SK-N-SH (cell line): ENCODE measurements around the gene TMEM123. TPM values are rescaled to one million over a fixed set of nuclear protein-coding genes. Genes with fewer than 3 reads are reported as not detected.

Source experiments
- CTCF ChIA-PET: fragments of 300-600, 350-600 bp; formaldehyde crosslinking; extraction: SDS; loops from one replicate; lab custom pipeline; 2021; lab: Yijun Ruan, JAX
- POLR2A ChIA-PET: fragments of 350-600 bp; sonication (Branson Sonifier 250); formaldehyde crosslinking; extraction: SDS; loops from one replicate; lab custom pipeline; 2020; ENCODE audit warnings: antibody characterized with exemption, inconsistent platforms; lab: Yijun Ruan, JAX
- DNase-seq: peaks from one replicate; pipeline ENCODE4 v3.0.0; 2012
- H2AFZ ChIP-seq: fragments of 200-600 bp; sonication (generic); 2 replicates; pipeline ENCODE4 v1.8.1; 2016; ENCODE audit warnings: antibody characterized with exemption, mild to moderate bottlenecking, low read depth
- H3F3A ChIP-seq: fragments of 200-600 bp; sonication (generic); replicated peaks from 2 replicates; pipeline ENCODE3; 2016; ENCODE audit warnings: antibody characterized with exemption, mild to moderate bottlenecking; ENCODE audit not compliant: insufficient read depth
- H3K27ac ChIP-seq, 2 experiments: fragments of 200-500 bp in 1 of 2; fragments of 200-600 bp in 1 of 2; sonication (Bioruptor generic) in 1 of 2; sonication (generic), shearing (Covaris generic) in 1 of 2; 2 replicates each; pipeline versions ENCODE4 v1.5.1 to v1.6.1; 2014 to 2016; ENCODE audit warnings: low read depth in 2 of 2, inconsistent platforms in 1 of 2, low read length in 1 of 2, mild to moderate bottlenecking in 1 of 2, mixed read lengths in 1 of 2
- H3K27me3 ChIP-seq: fragments of 200-600 bp; sonication (generic), shearing (Covaris generic); 2 replicates; pipeline ENCODE4 v1.6.1; 2016; ENCODE audit warnings: mixed run types; ENCODE audit not compliant: insufficient read depth
- H3K36me3 ChIP-seq, 2 experiments: fragments of 200-500 bp in 1 of 2; fragments of 200-600 bp in 1 of 2; sonication (Bioruptor generic) in 1 of 2; sonication (generic) in 1 of 2; replicated peaks in 1 of 2; 2 replicates each; pipeline versions ENCODE3 to v1.5.1; 2014 to 2016; ENCODE audit warnings: low read length in 1 of 2, mild to moderate bottlenecking in 1 of 2; ENCODE audit not compliant: insufficient read depth in 2 of 2, control insufficient read depth in 1 of 2
- H3K4me1 ChIP-seq, 2 experiments: fragments of 200-500 bp in 1 of 2; fragments of 200-600 bp in 1 of 2; sonication (Bioruptor generic) in 1 of 2; sonication (generic), shearing (Covaris generic) in 1 of 2; 2 replicates each; pipeline versions ENCODE4 v1.5.1 to v1.6.1; 2014 to 2016; ENCODE audit warnings: low read depth in 1 of 2, low read length in 1 of 2, mixed run types in 1 of 2; ENCODE audit not compliant: insufficient read depth in 2 of 2, control insufficient read depth in 1 of 2
- H3K4me2 ChIP-seq: fragments of 200-600 bp; sonication (generic), shearing (Covaris generic); 2 replicates; pipeline ENCODE4 v1.6.1; 2017; ENCODE audit warnings: mixed run types
- H3K4me3 ChIP-seq, 2 experiments: fragments of 200-500 bp in 1 of 2; fragments of 200-600 bp in 1 of 2; sonication (Bioruptor generic) in 1 of 2; sonication (generic), shearing (Covaris generic) in 1 of 2; 2 replicates each; pipeline versions ENCODE4 v1.5.1 to v1.8.1; 2014 to 2016; ENCODE audit warnings: low read depth in 2 of 2, inconsistent platforms in 1 of 2, low read length in 1 of 2, mild to moderate bottlenecking in 1 of 2, mixed read lengths in 1 of 2, moderate library complexity in 1 of 2
- H3K79me2 ChIP-seq: fragments of 200-600 bp; sonication (generic); 2 replicates; pipeline ENCODE4 v1.8.1; 2017; ENCODE audit warnings: mild to moderate bottlenecking; ENCODE audit not compliant: insufficient read depth
- H3K9ac ChIP-seq: fragments of 200-600 bp; sonication (generic); 2 replicates; pipeline ENCODE4 v1.6.1; 2017; ENCODE audit warnings: mixed run types
- H3K9me2 ChIP-seq: fragments of 200-600 bp; sonication (generic); 2 replicates; pipeline ENCODE4 v1.6.1; 2017; ENCODE audit warnings: mixed run types
- H3K9me3 ChIP-seq: fragments of 200-600 bp; sonication (generic); 2 replicates; pipeline ENCODE4 v1.6.1; 2017; ENCODE audit warnings: mixed run types, mild to moderate bottlenecking, moderate library complexity
- H4K20me1 ChIP-seq: fragments of 200-600 bp; sonication (generic); 2 replicates; pipeline ENCODE4 v1.6.1; 2017; ENCODE audit warnings: mild to moderate bottlenecking, mixed run types; ENCODE audit not compliant: insufficient read depth
- FOXJ3 ChIP-seq: sonication (generic); formaldehyde crosslinking; IDR thresholded peaks from 2 replicates; pipeline ENCODE4 v1.5.1; 2020; ENCODE audit warnings: mild to moderate bottlenecking, missing genetic modification reagents
- GATA2 ChIP-seq: sonication (generic); formaldehyde crosslinking; IDR thresholded peaks from 2 replicates; pipeline ENCODE4 v1.5.0; 2020; ENCODE audit warnings: mild to moderate bottlenecking, missing genetic modification reagents
- JUND ChIP-seq: IDR thresholded peaks from 2 replicates; pipeline ENCODE4 v1.4.0; 2012
- MAX ChIP-seq: IDR thresholded peaks from 2 replicates; pipeline ENCODE4 v1.4.0; 2012; ENCODE audit warnings: low read depth
- MEF2A ChIP-seq: IDR thresholded peaks from 2 replicates; pipeline ENCODE4 v1.4.0; 2012; ENCODE audit warnings: low read depth, borderline replicate concordance
- RCOR1 ChIP-seq: fragments of 150-350 bp; IDR thresholded peaks from 2 replicates; pipeline ENCODE4 v1.6.1; 2017; ENCODE audit warnings: antibody characterized with exemption, low read length
- REST ChIP-seq: IDR thresholded peaks from 2 replicates; pipeline ENCODE4 v1.6.1; 2012; ENCODE audit warnings: mild to moderate bottlenecking, low read depth, low read length, moderate library complexity
- TAF1 ChIP-seq: IDR thresholded peaks from 2 replicates; pipeline ENCODE4 v1.6.1; 2012; ENCODE audit warnings: low read depth, mild to moderate bottlenecking, low read length, moderate library complexity, borderline replicate concordance
- TEAD4 ChIP-seq: IDR thresholded peaks from 2 replicates; pipeline ENCODE4 v1.4.0; 2012; ENCODE audit warnings: mild to moderate bottlenecking, borderline replicate concordance; ENCODE audit not compliant: insufficient read depth
- USF1 ChIP-seq: IDR thresholded peaks from 2 replicates; pipeline ENCODE4 v1.4.0; 2012; ENCODE audit warnings: low read depth, borderline replicate concordance
- USF2 ChIP-seq: fragments of 150-350 bp; IDR thresholded peaks from 2 replicates; pipeline ENCODE4 v1.6.1; 2017; ENCODE audit warnings: antibody characterized with exemption, low read length, low read depth, borderline replicate concordance
- WGBS: methylation state at CpG from one replicate; pipeline ENCODE4 v1.1.6; 2017; ENCODE audit warnings: low lambda C conversion rate; 5-methylcytosine and 5-hydroxymethylcytosine counted together
- polyA plus RNA-seq, 3 experiments: library from polyadenylated mRNA; depleted of rRNA; stranded (reverse); fragments of >200 nt; gene quantifications; 2 replicates each; pipeline ENCODE4 v1.2.3, GENCODE V29; 2012

TMEM123 gene
- polyA plus RNA-seq, 1 of the 3 experiments (the other 2 are of a cell fraction), result 86.1 TPM

- TF ChIP-seq REST (no peak), MEF2A (no peak), FOXJ3 (CRISPR knock-in tag) (no peak), TEAD4 (no peak)
Measured at GRCh38 chr11:102467080-102467708, 14.6 kb upstream of the TMEM123 start (continued).

GRCh38 chr11:102465696-102466095 is 13.1 kb upstream of the TMEM123 start:
- Histone ChIP-seq H3K9me2 (no peaks in the 10 kb centered on the region), H3K4me1 (peaks cover 4 to 5% of the 10 kb centered on the region in 2 experiments; a peak in 2 of 4 replicates), H3K79me2 (no peaks in the 10 kb centered on the region), H3K9ac (no peak overlapping the region), H4K20me1 (no peaks in the 10 kb centered on the region), H3K36me3 (no peaks in the 10 kb centered on the region), H3K4me3 (no peak overlapping the region), H3K9me3 (no peaks in the 10 kb centered on the region), H2AFZ (no peak overlapping the region), H3F3A (no peaks in the 10 kb centered on the region), H3K27me3 (no peaks in the 10 kb centered on the region), H3K27ac (no peak overlapping the region), H3K4me2 (no peak overlapping the region)
- no peak for TF ChIP-seq USF2
- no peak for TF ChIP-seq RCOR1
- TF ChIP-seq MEF2A, result no peak
- TF ChIP-seq USF1, result no peak
- no peak for TF ChIP-seq TAF1
- TF ChIP-seq JUND, result no peak
- TF ChIP-seq MAX, result no peak
- TF ChIP-seq GATA2 (CRISPR knock-in tag), result 0 out of 2 replicates have a peak, but pooled peaks have one; percentile 13
- CTCF ChIA-PET, result interaction anchor here (1.2 to 1.7 kb wide), 2 partner anchors 75 to 100 kb away, joined by 3 to 4 read pairs; no protein-coding TSS in a partner anchor
- no peak for DNase-seq
- POLR2A ChIA-PET, result no interaction called here
- WGBS, result 95% methylated on average over 1 of the region's 1 CpG
